GM12801 (cell line): Measurements from ENCODE around the gene P4HA2.

ENCODE experiments used
- CTCF ChIP-seq: IDR thresholded peaks from one replicate; pipeline ENCODE4 v1.5.1; 2011; ENCODE audit warnings: control low read depth; ENCODE audit not compliant: insufficient read length; ENCODE audit errors: extremely low read depth

Gene P4HA2

GRCh38 chr5:132262882-132263547, 35.4 kb upstream of the P4HA2 start:
- no peak for TF ChIP-seq CTCF

GRCh38 chr5:132261881-132262845, 34.5 kb upstream of the P4HA2 start:
- no peak for TF ChIP-seq CTCF

GRCh38 chr5:132260714-132261551, 33.3 kb upstream of the P4HA2 start:
- TF ChIP-seq CTCF = no peak

- no peak for TF ChIP-seq CTCF
Measured at GRCh38 chr5:132260051-132260450, 32.4 kb upstream of the P4HA2 start.

GRCh38 chr5:132259069-132259851, 31.6 kb upstream of the P4HA2 start:
- TF ChIP-seq CTCF = no peak

- TF ChIP-seq CTCF = no peak
Measured at GRCh38 chr5:132258102-132259068, 30.7 kb upstream of the P4HA2 start.
